Glomerular endothelial cell (primary cell): ENCODE measurements around the gene HLA-A. TPM values are rescaled to one million over a fixed set of nuclear protein-coding genes. Genes with fewer than 3 reads are reported as not detected.

Experiments used
- DNase-seq: peaks from one replicate; pipeline ENCODE4 v3.0.0-alpha.2; 2011; ENCODE audit warnings: low read depth, low spot score; ENCODE audit errors: extremely low read depth
- total RNA-seq: library from RNA; depleted of rRNA; stranded (reverse); fragments of >200 nt; gene quantifications from 2 replicates; pipeline ENCODE4 v1.2.3, GENCODE V29; 2015

HLA-A gene
- total RNA-seq, 1 donor from 2014 or later = 1,826 TPM

DNA sequence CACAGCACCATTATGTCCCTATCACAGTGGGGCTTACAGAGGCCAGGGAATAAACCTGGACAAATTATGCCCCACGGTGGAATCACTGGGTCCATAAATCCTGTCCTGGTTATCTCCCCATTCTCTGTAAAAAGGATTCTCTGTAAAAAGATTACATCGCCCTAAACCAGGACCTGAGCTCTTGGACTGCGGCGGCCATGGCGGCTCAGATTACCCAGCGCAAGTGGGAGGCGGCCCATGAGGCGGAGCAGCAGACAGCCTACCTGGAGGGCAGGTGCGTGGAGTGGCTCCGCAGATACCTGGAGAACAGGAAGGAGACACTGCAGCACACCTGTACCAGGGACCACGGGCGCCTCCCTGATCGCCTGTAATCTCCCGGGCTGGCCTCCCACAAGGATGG lies 8.4 kb upstream of the HLA-A start:
- no peak for DNase-seq

GRCh38 chr6:29935273-29935955 lies 6.9 kb upstream of the HLA-A start:
- no peak for DNase-seq

DNA sequence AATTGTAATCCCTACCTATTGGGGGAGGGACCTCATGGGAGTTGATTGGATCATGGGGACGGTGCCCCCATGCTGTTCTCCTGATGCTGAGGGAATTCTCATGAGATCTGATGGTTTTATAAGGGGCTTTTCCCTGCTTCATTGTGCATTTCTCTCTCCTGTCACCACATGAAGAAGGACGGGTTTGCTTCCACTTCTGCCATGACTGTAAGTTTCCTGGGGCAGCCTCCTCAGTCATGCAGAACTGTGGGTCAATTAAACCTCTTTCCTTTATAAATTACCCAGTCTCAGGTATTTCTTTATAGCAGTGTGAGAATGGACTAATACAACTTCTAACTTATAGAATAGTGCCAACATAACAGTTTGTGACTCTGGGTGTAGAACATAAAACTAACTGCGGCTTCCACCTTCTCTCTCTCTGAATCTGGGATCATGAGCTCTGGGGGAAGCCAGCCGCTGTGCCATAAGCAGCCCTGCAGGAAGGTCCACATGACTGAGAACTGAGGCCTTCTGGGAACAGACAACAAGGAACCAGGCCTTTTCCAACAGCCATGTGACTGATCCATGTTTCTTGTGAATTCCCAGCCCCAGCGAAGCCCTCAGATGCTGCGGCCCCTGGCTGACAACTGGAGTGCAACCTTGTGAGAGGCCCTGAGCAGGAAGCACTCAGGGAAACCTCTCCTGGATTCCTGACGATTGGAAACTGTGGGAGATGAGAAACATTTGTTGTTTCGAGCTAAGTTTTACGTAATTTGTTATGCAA lies 3.4 kb upstream of the HLA-A start:
- no peak for DNase-seq

DNA sequence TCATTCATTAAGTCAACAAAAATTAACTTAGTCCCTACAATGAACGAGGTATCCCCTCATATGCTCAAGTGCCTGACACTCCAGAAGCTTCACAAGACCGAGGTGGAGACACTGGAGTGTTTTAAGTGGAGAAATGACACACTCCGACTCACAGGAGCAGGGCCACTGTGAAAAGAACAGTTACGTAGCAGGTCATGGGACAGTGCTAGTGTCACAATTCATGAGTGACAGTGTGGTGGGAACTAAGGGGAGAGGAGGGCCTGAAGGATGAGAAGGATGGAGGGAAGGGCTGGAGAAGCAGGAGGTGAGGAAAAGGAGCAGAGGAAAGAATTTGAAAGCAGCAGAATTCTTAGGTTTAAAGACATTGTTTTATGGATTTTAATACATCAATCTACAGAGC lies 1.3 kb upstream of the HLA-A start:
- DNase-seq = no peak

GRCh38 chr6:29941471-29941870 lies 861 bp upstream of the HLA-A start:
- no peak for DNase-seq

GRCh38 chr6:29941916-29942274 lies 437 bp upstream of the HLA-A start:
- DNase-seq = no peak

DNA sequence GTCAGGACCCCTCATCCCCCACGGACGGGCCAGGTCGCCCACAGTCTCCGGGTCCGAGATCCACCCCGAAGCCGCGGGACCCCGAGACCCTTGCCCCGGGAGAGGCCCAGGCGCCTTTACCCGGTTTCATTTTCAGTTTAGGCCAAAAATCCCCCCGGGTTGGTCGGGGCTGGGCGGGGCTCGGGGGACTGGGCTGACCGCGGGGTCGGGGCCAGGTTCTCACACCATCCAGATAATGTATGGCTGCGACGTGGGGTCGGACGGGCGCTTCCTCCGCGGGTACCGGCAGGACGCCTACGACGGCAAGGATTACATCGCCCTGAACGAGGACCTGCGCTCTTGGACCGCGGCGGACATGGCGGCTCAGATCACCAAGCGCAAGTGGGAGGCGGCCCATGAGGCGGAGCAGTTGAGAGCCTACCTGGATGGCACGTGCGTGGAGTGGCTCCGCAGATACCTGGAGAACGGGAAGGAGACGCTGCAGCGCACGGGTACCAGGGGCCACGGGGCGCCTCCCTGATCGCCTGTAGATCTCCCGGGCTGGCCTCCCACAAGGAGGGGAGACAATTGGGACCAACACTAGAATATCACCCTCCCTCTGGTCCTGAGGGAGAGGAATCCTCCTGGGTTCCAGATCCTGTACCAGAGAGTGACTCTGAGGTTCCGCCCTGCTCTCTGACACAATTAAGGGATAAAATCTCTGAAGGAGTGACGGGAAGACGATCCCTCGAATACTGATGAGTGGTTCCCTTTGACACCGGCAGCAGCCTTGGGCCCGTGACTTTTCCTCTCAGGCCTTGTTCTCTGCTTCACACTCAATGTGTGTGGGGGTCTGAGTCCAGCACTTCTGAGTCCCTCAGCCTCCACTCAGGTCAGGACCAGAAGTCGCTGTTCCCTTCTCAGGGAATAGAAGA lies 978 bp downstream of the HLA-A start:
- DNase-seq = no peak

DNA sequence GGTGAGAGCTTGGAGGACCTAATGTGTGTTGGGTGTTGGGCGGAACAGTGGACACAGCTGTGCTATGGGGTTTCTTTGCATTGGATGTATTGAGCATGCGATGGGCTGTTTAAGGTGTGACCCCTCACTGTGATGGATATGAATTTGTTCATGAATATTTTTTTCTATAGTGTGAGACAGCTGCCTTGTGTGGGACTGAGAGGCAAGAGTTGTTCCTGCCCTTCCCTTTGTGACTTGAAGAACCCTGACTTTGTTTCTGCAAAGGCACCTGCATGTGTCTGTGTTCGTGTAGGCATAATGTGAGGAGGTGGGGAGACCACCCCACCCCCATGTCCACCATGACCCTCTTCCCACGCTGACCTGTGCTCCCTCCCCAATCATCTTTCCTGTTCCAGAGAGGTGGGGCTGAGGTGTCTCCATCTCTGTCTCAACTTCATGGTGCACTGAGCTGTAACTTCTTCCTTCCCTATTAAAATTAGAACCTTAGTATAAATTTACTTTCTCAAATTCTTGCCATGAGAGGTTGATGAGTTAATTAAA lies 3.0 kb downstream of the HLA-A start:
- DNase-seq = no peak

- DNase-seq = no peak
These were observed 4.1 kb downstream of the HLA-A start for GRCh38 chr6:29946223-29947076.

DNA sequence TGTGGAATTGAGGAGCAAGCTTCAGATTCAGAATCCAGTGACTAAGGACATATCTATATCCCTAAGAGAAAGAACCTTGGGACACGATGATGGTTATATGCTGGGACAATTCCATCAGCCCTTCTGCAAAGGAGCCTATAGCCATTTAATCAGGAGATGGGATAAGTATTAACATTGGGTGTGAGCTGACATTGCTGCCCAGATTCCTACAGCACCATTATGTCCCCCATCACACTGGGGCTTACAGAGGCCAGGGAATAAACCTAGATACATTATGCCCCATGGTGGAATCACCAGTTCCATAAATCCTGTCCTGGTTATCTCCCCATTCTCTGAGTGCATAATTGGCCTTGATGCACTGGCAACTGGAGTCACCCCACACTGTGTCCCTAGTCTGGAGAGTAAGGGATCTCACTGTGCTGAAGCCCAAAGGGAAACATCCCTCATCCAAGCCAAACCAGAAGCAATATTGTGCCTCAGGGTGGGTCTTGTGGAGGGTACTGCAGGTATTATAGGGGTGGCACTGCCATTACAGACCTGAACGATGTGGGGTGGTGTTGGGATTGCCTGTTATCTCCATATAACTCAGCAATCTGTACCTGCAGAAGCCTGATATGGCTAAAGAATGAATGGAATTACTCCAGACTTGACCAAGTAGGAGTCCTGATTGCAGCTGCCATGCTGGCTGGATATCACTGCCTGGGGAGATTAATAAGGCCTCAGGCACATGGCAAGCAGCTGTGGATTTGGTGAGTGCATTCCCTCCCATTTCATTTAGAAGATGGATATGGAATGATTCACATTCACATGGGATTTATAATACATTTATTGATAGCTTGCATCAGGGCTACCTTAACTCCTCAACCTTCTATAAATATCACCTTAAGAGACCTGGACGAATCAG lies 5.0 kb downstream of the HLA-A start:
- DNase-seq = no peak

- no peak for DNase-seq
These were observed 5.9 kb downstream of the HLA-A start for GRCh38 chr6:29948277-29948676.

GRCh38 chr6:29949934-29950333 lies 7.6 kb downstream of the HLA-A start:
- no peak for DNase-seq

DNA sequence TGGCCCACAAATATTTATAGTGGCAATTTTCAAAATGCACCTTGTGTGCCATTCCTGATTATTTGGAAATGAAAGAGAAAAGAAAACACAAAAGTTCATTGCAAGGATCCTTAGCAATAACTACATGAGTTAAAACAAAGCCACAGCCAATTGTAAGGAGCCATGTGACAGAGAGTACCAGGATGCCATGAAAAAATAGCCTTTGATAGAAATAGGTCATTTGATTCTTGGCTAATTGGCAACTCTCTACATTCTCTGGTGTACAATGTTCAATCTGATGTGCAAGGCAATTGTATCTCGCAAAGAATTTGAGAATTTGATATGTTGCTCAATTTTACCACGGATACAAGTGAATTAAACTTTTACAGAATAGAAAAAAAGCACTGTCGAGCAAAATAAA lies 9.6 kb downstream of the HLA-A start:
- no peak for DNase-seq

DNA sequence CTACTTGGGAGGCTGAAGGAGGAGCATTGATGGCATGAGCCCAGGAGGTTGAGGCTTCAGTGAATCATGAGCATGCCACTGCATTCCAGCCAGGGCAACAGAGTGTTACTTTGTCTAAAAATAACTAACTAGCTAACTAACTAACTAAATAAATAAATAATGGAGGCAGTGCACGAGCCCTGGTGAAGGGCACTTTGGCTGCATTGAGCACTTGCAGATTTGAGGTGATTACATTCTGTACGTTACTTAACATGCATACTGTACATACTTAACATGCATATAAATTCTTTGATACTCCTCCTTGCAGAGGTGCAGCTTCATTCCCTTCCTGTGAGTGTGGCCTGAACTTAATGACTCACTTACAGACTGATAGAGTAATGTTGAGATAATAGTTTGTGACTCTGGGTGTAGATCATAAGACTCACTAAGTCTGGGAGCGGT lies 10.7 kb downstream of the HLA-A start:
- DNase-seq = no peak

DNA sequence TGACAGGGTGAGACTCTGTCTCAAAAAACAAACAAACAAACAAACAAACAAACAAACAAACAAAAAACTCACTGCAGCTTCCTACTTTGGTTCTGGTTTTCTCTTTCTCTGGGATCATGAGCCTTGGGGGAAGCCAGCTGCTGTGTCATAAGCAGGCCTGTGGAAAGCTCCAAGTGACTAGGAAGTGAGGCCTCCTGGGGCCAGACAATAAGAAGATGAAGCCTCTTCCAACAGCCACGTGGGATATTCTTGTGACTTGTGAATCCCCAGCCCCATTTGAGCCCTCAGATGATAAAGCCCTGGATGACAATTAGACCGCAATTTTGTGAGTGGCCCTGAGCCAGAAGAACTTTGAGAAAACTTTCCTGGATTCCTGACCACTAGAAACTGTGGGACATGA lies 11.4 kb downstream of the HLA-A start:
- no peak for DNase-seq

DNA sequence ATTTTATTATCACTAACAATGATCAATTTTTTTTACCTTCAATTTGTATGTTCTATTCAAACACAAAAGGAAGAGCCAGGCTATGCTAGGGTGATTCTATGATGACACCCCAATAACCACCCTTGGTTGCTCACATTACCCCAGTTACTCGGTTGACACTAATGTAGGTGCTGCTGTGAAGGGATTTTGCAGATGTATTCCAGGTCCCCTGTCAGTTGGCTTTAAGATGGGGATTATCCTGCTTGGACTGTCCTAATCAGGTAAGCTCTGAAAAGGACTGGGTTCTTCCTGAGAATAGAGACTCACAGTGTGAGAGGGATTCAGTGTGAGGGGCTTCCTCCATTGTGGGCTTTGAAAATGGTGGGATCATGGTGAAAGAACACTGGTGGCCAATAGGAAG lies 11.9 kb downstream of the HLA-A start:
- no peak for DNase-seq

GRCh38 chr6:29955783-29956182 lies 13.5 kb downstream of the HLA-A start:
- no peak for DNase-seq

- DNase-seq = no peak
These were observed 14.2 kb downstream of the HLA-A start for GRCh38 chr6:29956518-29956917.

DNA sequence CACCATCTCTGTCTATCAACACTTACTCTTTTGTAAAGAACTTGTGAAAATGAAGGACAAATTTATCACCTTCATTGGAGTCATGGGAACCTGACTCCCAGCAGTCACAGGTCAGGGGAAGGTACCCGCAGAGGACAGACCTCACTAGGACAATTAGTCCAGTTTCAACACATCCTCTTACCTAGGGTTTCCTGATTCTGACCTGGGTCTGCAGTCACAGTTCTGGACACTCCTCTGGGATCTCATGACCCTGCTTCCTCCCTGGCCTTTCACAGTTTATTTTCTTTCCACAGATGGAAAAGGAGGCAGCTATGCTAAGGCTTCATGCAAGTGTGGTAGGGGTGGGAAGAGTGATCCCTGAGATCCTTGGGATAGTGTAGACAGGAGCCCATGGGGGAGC lies 15.7 kb downstream of the HLA-A start:
- no peak for DNase-seq
